Measurements from ENCODE around the gene MRGPRF.

The MRGPRF gene

DNA sequence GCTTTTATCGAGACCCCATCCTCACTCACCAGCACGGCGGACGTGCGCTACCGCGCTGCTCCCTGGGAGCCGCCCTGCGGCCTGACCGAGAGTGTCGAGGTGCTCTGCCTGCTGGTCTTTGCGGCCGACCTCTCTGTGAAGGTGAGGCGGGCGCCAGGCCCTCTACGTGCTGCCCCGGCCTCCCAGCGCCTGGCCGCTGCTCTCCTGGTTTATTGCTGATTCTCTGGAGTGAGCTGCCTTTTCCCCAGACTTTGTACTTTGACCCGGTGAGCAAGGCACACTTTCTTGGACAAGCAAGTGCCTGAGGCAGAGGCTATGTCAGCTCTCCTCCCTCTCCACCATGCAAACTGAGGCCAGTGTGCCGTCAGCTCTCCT, 42.2 kb upstream of the MRGPRF start:
- FAIRE-seq, result peak; percentile 21
- TF ChIP-seq POLR2AphosphoS5 (IDR thresholded peaks at IDR 0.05; ENCODE audit: low read depth, low read length) (no peak), POLR2A (IDR thresholded peaks at IDR 0.05; ENCODE audit: low read depth, low read length) (no peak), TAF1 (IDR thresholded peaks at IDR 0.05; ENCODE audit: borderline replicate concordance, low read depth, low read length) (no peak)
- DNase-seq (ENCODE audit: insufficient read length), result no peak

DNA sequence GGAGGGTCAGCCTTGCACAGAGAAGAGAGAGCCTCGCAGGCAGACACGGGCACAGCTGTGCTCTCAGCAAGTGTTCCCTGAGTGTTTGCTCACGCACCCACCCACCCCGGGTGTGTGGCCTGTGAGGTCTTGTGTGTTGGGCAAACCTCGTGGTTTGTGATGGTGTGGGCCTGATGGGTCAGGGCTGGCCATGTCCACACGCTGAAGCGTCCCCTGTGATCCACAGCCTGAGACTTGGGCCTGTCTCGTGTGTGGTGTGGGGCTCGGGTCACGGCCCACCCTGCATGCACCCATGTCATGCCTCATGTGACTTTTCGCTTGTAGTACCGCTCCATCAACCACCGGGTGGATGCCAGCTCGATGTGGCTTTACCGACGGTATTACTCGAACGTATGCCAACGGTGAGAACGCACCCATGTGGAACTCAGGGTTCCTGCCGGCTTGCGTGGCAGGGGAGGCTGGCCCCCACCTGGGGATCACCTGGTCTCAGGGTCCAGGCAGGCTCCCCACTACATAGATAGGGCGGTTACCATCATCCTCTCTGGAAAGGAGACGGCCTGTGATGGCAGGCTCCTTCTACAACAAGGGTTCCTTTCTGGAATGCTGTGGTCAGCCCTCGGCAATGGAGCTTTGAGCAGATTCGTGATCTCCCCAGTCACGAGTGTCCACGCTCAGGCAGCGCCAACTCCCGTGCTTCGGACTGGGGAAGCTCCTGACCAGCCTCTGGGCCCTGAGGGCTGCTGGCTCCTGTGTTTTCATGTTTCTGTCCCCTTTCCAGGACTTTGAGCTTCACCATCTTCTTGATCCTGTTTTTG, 41.6 kb upstream of the MRGPRF start:
- no peak for DNase-seq (ENCODE audit: insufficient read length)
- TF ChIP-seq POLR2A (IDR thresholded peaks at IDR 0.05; ENCODE audit: low read depth, low read length), result no peak
- no peak for TF ChIP-seq TAF1 (IDR thresholded peaks at IDR 0.05; ENCODE audit: borderline replicate concordance, low read depth, low read length)
- TF ChIP-seq POLR2AphosphoS5 (IDR thresholded peaks at IDR 0.05; ENCODE audit: low read depth, low read length), result no peak
- FAIRE-seq, result no peak

DNA sequence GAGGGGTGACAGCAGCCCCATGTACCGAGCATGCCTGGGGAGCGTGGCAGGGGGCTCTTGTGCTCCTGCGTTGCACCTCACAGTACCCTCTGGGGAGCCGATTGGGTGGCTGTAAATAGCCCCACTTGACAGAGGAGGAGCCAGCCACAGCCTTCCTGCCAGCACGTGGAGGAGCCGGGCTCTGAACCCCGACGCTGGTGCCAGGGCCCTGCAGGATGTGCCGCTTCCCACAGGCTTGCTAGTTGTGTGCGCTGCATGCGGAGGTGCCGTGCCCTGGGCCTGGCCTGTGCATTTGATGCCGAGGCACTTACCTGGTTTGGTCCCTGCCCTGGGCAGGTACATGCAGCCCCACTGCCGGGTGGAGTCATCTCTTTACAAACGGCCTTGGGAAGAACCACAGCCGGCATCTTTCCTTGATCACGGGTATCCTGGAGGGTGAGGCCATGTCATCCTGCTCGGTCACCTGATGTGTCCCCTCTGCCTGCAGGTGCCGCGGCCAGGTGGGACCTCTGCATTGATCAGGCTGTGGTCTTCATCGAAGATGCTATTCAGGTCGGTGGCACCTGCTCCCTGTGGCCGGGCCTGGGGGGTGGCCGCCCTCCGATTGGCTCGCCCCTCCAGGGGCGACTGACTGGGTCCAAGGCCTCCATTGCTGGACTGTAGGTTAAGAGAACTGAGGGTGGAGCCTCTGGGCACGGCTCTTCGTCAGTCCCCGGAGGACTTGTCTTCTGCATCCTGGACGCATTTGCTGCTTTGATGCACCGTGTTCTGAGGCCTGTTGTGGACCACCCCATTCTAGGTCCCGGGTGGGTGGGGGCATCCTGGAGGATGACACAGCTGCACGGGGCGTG, 40.7 kb upstream of the MRGPRF start:
- DNase-seq (ENCODE audit: insufficient read length) (no peak), FAIRE-seq (no peak)
- no peak for TF ChIP-seq POLR2A (IDR thresholded peaks at IDR 0.05; ENCODE audit: low read depth, low read length)
- no peak for TF ChIP-seq POLR2AphosphoS5 (IDR thresholded peaks at IDR 0.05; ENCODE audit: low read depth, low read length)
- no peak for TF ChIP-seq TAF1 (IDR thresholded peaks at IDR 0.05; ENCODE audit: borderline replicate concordance, low read depth, low read length)

DNA sequence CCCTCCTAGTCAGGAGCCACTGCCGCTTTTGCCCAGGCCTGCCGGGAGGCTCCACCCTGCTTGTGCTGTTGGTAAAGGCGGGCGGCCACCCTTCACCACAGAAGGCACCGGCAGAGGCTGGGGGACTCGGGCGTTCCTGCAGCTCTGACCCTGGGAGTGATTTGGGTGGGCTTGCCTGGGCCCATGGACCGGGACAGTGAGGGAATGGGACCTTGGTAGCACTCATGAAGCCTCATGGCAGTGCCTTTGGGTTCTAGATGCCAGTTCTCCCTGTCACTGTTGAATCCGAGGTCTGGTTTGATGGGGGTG, 40.1 kb upstream of the MRGPRF start:
- FAIRE-seq (no peak), DNase-seq (ENCODE audit: insufficient read length) (no peak)
- TF ChIP-seq TAF1 (IDR thresholded peaks at IDR 0.05; ENCODE audit: borderline replicate concordance, low read depth, low read length) (no peak), POLR2A (IDR thresholded peaks at IDR 0.05; ENCODE audit: low read depth, low read length) (no peak), POLR2AphosphoS5 (IDR thresholded peaks at IDR 0.05; ENCODE audit: low read depth, low read length) (no peak)

DNA sequence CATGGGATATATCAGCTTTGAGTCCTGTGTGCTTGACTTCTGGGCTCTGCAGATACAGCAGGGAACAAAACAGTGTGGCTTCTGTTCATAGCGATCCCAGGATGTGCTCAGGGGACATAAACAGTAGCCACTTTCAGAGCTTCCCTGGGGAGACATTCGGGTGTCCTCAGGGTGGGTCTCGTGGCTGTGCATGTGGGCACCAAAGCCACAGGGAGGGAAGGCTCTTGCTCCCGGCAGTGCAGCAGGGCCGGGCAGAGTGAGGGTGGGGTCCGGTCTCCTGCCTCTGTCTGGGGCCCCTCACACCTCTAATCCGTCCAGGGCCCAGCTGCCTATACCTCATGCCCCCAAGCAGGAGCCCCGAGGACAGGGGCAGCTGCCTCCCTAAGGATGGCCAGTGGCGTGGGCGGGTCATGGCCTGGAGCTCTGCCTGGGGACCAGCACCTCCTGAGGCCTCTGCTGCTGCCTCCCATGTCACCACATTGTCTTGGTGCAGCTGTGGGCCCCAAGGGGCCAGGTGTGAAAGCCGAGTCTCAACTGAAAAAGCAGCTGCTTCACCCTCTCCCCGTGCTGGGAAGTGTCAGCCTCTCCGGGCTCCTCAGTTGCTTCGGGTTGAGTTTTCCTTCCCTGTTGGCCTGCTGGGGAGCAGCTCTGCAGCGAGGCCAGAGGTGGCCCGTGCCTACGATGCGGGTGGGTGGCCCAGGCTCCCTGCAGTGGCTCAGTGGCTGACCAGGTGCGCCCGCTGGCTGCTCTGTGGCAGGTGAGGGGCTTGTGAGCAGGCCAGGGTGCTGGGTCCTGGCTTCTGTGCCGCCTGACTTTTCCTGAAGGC, 39.5 kb upstream of the MRGPRF start:
- FAIRE-seq (no peak), DNase-seq (ENCODE audit: insufficient read length) (no peak)
- TF ChIP-seq TAF1 (IDR thresholded peaks at IDR 0.05; ENCODE audit: borderline replicate concordance, low read depth, low read length) (no peak), POLR2A (IDR thresholded peaks at IDR 0.05; ENCODE audit: low read depth, low read length) (no peak), POLR2AphosphoS5 (IDR thresholded peaks at IDR 0.05; ENCODE audit: low read depth, low read length) (no peak)

DNA sequence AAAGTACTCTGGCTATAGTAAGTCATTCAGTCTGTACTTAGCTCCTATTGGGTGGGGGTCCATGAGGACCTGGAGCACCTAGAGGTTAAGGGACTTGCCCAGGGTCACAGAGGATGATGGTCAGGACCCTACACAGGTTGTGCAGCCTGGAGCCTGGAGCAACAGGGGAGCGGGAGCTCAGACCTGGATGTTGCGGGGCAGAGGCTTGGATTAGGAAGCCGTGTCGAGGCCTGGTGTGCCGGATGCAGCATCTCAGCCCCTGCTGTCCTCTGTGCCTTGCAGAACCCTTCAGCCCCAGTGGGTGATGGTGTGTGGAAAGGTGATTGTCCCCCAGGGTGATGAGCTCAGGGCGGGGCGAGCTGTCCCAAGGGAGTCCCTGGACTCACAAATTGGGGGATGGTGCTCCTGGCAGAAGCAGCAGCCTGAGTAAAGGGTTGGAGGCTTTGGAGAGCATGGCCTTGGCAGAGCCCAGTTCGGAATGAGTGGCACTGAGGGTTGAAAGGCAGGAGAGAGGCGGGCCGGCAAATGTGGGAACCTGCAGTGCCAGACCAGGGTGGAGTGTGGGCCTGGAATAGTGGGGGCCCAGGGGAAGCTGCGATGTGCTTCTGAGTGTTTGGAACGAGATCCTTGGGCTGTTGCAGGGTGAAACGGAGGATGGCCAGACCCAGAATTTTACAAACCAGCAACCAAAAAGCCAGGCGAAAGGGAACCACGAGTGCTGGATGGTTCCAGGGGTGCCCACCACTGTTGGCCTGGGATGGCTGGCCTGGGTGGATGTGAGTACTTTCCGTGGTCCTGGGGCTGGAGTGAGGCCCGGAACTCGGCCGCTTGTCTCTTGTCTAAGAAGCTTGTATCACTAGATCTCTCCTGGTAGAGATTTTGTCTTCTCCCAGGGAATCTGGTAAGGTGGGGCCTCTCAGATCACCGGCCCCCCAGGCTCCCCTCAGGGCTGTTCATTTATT, 38.6 kb upstream of the MRGPRF start:
- no peak for DNase-seq (ENCODE audit: insufficient read length)
- TF ChIP-seq POLR2AphosphoS5 (IDR thresholded peaks at IDR 0.05; ENCODE audit: low read depth, low read length) (no peak), POLR2A (IDR thresholded peaks at IDR 0.05; ENCODE audit: low read depth, low read length) (no peak), TAF1 (IDR thresholded peaks at IDR 0.05; ENCODE audit: borderline replicate concordance, low read depth, low read length) (no peak)
- no peak for FAIRE-seq

DNA sequence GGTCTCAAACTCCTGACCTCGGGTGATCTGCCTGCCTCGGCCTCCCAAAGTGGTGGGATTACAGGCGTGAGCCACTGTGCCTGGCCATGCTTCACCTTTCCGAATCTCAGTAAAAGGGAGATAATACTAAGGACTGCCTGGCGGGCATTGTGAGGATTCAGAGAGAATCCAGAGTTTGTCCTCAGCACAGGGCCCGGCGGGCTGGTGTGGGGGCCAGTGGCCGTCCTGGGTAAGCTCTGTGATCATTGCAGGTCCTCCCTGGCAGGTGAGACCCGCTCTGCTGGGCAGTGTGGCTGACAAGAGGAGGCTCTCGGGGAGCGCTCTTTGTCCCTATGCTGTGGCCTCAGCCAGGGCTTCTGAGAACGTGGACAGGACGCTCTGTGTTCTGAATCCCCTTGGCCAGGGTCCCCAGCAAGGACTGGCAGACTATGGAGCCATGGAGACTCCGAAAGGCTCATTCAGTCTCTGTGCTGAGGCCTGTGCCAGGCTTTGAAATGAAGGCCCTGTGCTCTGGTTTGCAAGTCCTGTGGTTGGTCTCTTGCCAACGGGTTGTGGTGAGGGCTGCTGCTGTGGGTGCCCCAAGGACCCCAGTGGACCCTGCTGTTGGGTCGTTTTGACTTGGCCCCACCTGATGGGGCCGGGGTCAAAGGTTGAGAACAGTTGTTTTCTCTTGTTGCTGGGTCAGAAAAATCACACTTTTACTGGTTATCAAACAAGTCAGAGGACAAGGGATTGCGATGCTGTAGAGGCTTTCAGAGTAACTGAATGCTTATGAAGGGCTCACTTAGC, 37.7 kb upstream of the MRGPRF start:
- FAIRE-seq, result no peak

DNA sequence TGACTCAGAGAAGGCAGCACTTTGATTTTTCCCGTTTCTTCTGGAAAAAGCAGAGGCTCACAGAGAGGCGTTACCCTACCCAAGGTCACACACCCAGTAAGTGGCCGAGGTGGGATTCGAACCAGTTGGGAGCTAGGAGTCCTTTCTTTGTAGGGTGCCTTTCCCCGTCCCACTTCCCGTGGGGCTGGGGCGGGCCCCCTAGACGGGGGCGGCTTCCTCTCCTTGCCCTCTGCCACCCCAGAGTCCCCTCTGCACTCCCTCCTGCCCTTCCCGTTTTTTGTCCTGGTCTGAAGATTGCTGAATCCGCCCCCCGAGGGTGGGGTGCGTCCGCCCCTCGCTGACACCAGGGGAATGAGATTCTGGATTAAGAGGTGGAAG, 36.4 kb upstream of the MRGPRF start:
- FAIRE-seq (no peak), DNase-seq (ENCODE audit: insufficient read length) (no peak)

More for the DNA sequence above, 37.7 kb upstream of the MRGPRF start:
- DNase-seq (ENCODE audit: insufficient read length), result no peak
- no peak for TF ChIP-seq POLR2AphosphoS5 (IDR thresholded peaks at IDR 0.05; ENCODE audit: low read depth, low read length)
- TF ChIP-seq POLR2A (IDR thresholded peaks at IDR 0.05; ENCODE audit: low read depth, low read length), result no peak
- no peak for TF ChIP-seq TAF1 (IDR thresholded peaks at IDR 0.05; ENCODE audit: borderline replicate concordance, low read depth, low read length)

DNA sequence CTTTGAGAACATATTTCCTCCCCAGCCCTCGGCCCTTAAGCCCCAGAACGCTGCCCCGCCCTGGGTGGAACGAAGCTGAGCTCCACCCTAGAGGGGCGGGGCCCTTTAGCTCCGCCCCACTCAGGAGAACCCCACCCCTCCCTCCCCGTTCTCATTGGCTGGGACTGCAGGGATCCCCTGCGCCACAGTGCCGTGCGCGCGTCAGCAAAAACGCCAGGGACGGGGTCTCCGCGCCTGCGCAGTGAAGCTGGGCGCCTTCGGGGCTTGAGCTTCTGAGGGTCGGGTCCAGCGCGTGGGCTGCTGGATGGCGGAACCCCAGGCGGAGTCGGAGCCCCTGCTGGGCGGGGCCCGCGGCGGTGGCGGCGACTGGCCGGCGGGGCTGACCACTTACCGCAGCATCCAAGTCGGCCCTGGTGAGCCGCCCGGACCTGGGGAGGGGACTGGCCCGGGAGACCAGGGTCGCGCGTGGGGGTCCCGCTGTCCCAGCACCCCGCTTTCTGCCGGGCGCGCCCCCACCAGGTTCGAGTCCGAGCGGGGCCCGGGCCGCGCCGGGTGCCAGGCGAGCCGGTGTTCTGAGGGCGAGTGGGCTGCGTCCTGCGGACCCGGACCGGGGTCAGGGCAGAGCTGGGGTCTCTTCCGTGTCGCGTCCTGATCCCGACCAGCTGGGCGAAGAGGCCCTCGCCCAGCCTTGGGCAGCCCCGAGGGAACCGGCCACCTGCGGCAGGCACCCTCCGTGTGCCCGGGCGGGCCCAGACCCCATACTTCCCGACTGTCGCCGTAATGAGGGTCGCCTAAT, 35.8 kb upstream of the MRGPRF start, which contains the start of gene TPCN2:
Gene TPCN2 (plus strand): TSS at position 239 of the 796 bp plus-strand sequence. CDS start 66 bp downstream, at position 305.
- DNase-seq (ENCODE audit: insufficient read length) (peak; percentile 97), FAIRE-seq (peak; percentile 97)
- TF ChIP-seq TAF1 (IDR thresholded peaks at IDR 0.05; ENCODE audit: borderline replicate concordance, low read depth, low read length) (no peak), POLR2A (IDR thresholded peaks at IDR 0.05; ENCODE audit: low read depth, low read length) (peak; percentile 60; the same call in 1 of the 2 replicates)

More for the DNA sequence above, 36.4 kb upstream of the MRGPRF start:
- TF ChIP-seq TAF1 (IDR thresholded peaks at IDR 0.05; ENCODE audit: borderline replicate concordance, low read depth, low read length) (no peak), POLR2AphosphoS5 (IDR thresholded peaks at IDR 0.05; ENCODE audit: low read depth, low read length) (no peak), POLR2A (IDR thresholded peaks at IDR 0.05; ENCODE audit: low read depth, low read length) (no peak)
